Activated CD4-positive, alpha-beta memory T cell treated with anti-CD3 and anti-CD28 coated beads, Interleukin-2, amount 10 ng/mL, durations not matched to agents 7 days and 5 days (primary cell): ENCODE results near the gene UBA1. TPM values are rescaled to one million over a fixed set of nuclear protein-coding genes. Genes with fewer than 3 reads are reported as not detected.

Source experiments
- CTCF ChIA-PET: fragments of 350-600 bp; sonication (Branson Sonifier 250); formaldehyde crosslinking; loops from one replicate; lab custom pipeline; 2021; ENCODE audit warnings: antibody characterized with exemption, inconsistent platforms; lab: Charles Lee
- POLR2A ChIA-PET: fragments of 350-600 bp; sonication (Branson Sonifier 250); formaldehyde crosslinking; loops from one replicate; lab custom pipeline; 2021; ENCODE audit warnings: antibody characterized with exemption; lab: Charles Lee
- DNase-seq: peaks from one replicate; pipeline ENCODE4 v3.0.0-alpha.2; 2020
- H3K27ac Mint-ChIP-seq: one replicate; pipeline ENCODE4 v1.8.0; 2021; ENCODE audit warnings: mild to moderate bottlenecking, mixed read lengths
- H3K27me3 Mint-ChIP-seq: one replicate; pipeline ENCODE4 v1.8.0; 2021; ENCODE audit warnings: mixed read lengths
- H3K36me3 Mint-ChIP-seq: one replicate; pipeline ENCODE4 v1.8.0; 2021; ENCODE audit warnings: low read depth, mixed read lengths
- H3K4me1 Mint-ChIP-seq: one replicate; pipeline ENCODE4 v1.8.0; 2021; ENCODE audit warnings: mixed read lengths
- H3K4me3 Mint-ChIP-seq: one replicate; pipeline ENCODE4 v1.8.0; 2021; ENCODE audit warnings: mild to moderate bottlenecking, mixed read lengths
- H3K9me3 Mint-ChIP-seq: one replicate; pipeline ENCODE4 v1.8.0; 2021; ENCODE audit warnings: mixed read lengths
- total RNA-seq, 2 experiments: library from RNA; stranded (reverse); gene quantifications; one replicate each; pipeline ENCODE4 v1.2.3, GENCODE V29; 2021

Gene UBA1
- total RNA-seq, 2 experiments from 2014 or later: 180 to 187 TPM

DNA sequence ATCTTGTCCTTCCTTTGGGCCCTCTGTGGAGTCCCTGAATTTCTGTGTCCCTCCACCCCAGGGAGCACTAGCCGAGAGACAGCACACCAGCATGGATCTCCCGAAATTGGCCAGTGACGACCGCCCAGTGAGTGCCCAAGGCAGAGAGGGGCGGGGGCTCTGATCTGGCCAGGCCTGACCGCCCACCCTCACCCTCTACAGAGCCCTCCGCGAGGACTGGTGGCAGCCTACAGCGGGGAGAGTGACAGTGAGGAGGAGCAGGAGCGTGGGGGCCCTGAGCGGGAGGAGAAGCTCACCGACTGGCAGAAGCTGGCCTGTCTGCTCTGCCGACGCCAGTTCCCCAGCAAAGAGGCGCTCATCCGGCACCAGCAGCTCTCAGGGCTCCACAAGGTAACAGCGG lies 8.4 kb upstream of the UBA1 start:
- no peaks in the 10 kb centered on the region for H3K9me3 Mint-ChIP-seq
- peaks cover under 1% of the 10 kb centered on the region for H3K4me1 Mint-ChIP-seq
- no peak for DNase-seq
- no peak overlapping the region for H3K27ac Mint-ChIP-seq
- CTCF ChIA-PET: no interaction called here
- no peak overlapping the region for H3K4me3 Mint-ChIP-seq
- POLR2A ChIA-PET: no interaction called here
- H3K36me3 Mint-ChIP-seq: peaks cover 20% of the 10 kb centered on the region
- H3K27me3 Mint-ChIP-seq: no peaks in the 10 kb centered on the region

DNA sequence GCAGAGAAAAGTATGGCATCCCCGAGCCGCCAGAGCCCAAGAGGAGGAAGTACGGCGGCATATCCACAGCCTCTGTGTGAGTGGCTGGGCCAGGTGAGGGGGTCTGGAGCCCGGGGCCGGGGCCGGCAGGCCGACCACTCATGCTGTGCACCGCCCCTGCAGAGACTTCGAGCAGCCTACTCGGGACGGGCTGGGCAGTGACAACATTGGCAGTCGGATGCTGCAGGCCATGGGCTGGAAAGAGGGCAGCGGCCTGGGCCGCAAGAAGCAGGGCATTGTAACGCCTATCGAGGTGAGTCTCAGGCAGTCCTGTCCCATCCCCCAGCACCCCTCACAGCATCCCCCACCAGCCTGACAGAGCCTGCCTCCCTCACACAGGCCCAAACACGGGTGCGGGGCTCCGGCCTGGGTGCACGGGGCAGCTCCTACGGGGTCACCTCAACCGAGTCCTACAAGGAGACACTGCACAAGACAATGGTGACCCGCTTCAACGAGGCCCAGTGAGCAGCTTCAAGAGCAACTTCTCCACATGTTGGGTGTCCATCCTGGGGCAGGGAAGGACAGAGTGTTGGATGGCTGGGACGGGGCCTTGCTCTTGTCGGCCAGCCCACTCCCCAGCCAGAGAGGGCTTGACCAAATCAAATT lies 7.4 kb upstream of the UBA1 start:
- peaks cover 14% of the 10 kb centered on the region for H3K36me3 Mint-ChIP-seq
- no peak overlapping the region for H3K27ac Mint-ChIP-seq
- DNase-seq: no peak
- H3K9me3 Mint-ChIP-seq: no peaks in the 10 kb centered on the region
- ChIA-PET CTCF (no interaction called here), POLR2A (interaction anchor here (0.7 kb wide), 1 partner anchor 32 kb away, joined by 3 read pairs; no protein-coding TSS in a partner anchor)
- peaks cover 6% of the 10 kb centered on the region for H3K4me1 Mint-ChIP-seq
- no peaks in the 10 kb centered on the region for H3K27me3 Mint-ChIP-seq
- H3K4me3 Mint-ChIP-seq: no peak overlapping the region

DNA sequence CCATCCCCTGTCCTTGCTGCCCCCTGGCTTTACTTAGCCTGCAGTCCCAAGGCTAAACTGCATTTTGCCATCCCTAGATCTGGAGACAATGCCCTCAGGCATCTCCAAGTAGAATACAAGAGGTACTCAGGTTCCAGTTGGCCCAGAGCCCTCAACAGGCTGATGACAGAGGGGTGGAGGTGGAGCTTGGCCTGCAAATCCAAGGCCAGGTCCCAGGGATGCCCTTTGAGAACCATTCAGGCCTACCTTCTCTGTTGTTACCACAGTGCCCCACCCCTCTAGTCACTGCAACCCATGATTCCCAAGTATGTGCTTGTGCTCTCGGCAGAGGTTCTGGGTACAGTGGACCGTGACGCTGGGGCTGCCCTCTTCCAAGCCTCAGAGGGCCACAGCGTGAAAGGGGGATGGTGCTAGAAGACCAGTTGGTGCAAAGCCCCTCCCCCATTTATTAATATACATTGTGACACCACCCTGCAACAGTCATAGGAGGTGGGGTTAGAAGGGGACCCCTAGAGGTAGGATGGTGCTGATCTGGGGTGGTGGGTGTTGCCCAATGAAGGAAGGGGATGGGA lies 6.4 kb upstream of the UBA1 start:
- POLR2A ChIA-PET: interaction anchor here (2.3 kb wide), 1 partner anchor 42 kb away, joined by 11 read pairs; the partner anchor contains the start of genes NDUFB11 and RBM10
- CTCF ChIA-PET: no interaction called here
- H3K4me1 Mint-ChIP-seq: peaks cover 7% of the 10 kb centered on the region
- H3K27ac Mint-ChIP-seq: no peak overlapping the region
- no peak overlapping the region for H3K4me3 Mint-ChIP-seq
- DNase-seq: no peak
- H3K36me3 Mint-ChIP-seq: peaks cover 14% of the 10 kb centered on the region
- H3K27me3 Mint-ChIP-seq: no peaks in the 10 kb centered on the region
- H3K9me3 Mint-ChIP-seq: no peaks in the 10 kb centered on the region

DNA sequence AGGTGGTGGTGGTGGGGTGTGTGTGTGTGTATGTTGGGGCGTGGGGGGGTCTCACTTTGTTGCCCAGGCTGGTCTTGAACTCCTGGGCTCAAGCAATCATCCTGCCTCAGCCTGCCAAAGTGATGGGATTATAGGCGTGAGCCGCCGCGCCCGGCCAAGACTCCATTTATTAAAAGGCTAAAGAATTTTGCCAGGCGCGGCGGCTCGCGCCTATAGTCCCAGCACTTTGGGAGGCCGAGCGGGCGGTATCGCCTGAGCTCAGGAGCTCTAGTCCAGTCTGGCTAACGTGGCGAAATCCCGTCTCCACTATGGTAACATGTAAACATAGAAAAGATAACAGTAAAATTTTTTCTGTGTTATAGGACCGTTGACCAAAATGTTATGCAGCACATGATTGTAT lies 3.7 kb upstream of the UBA1 start:
- ChIA-PET POLR2A (interaction anchor here (0.9 to 2.7 kb wide), 9 partner anchors 11 to 334 kb away, joined by 3 to 38 read pairs (median 8); partner anchors contain the start of genes CDK16, NDUFB11, RBM10 and USP11), CTCF (interaction anchor here (0.8 kb wide), 1 partner anchor 28 kb away, joined by 3 read pairs; no protein-coding TSS in a partner anchor)
- Mint-ChIP-seq H3K27ac (no peak overlapping the region), H3K4me1 (peaks cover 25% of the 10 kb centered on the region), H3K36me3 (peaks cover 19% of the 10 kb centered on the region), H3K4me3 (no peak overlapping the region), H3K9me3 (no peaks in the 10 kb centered on the region), H3K27me3 (no peaks in the 10 kb centered on the region)
- no peak for DNase-seq

DNA sequence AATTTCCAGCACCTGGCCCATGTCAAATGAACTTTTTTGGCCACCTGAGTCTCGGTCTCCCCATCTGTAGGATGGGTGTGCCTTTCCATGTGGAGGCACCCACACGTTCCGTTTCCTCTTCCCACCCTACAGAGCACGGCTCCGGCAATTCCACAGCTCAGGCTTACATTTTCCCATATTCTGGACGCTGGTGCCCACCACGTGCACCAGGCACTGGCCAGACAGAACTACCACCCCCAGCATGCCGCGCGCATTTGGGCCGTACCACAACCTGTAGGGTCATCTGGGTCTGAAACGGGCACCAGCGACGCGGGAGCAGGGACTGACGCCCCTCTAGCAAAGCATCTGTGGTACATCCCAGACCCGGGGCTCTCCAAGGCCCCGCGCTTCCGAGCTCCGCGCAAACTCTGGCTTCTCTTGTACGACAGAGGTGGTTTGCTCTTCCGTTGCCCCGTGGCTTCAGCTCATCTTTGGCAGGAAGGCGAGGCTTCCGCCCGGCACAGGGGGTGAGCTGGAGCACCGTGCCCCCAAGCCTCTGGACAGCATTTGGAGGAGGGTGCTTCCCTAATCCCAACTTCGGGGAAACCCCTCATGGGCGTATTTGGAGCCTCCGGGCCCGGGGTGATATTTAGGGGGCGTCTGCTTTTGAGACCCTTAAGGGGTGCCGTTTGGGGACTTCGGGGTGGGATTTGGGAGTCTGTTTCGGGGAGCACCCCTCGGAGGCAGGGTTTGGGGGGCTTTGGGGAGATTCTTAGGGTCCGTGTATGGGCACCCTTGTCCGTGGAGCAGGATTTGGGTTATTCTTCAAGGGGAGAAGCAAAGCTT lies 3.0 kb upstream of the UBA1 start:
- POLR2A ChIA-PET: interaction anchor here (0.8 to 2.7 kb wide), 16 partner anchors 10 to 646 kb away, joined by 3 to 38 read pairs (median 4); partner anchors contain the start of genes CDK16, ELK1, NDUFB11 and RBM10
- peaks cover 31% of the 10 kb centered on the region for H3K4me1 Mint-ChIP-seq

DNA sequence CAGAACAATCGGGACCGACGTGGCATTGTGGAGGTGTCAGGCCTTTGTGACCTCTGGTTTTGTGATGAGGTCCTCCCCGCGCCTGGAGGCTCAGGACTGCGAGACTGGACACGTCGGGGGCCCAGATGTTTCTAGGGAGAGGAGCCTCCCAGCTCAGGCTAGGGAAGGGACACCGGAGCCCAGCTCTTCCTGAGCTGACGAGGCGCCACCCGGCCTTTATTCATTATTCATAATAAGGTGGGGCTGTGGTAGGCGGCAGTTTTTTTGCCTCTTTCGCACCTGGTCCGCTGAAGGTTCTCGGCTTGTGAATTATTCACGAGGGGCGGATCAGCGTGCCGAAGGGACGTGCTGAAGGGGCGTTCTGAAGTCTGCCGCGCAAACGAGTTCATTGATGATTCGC lies 2.3 kb upstream of the UBA1 start:
- peak overlapping the region; percentile 85 for H3K4me3 Mint-ChIP-seq
- CTCF ChIA-PET: interaction anchor here (0.9 to 1.7 kb wide), 7 partner anchors 28 to 332 kb away, joined by 3 to 8 read pairs (median 3); partner anchors contain the start of genes NDUFB11 and RBM10
- POLR2A ChIA-PET: interaction anchor here (0.8 to 2.7 kb wide), 15 partner anchors 14 to 645 kb away, joined by 3 to 38 read pairs (median 5); partner anchors contain the start of genes CDK16, ELK1, NDUFB11 and RBM10
- no peaks in the 10 kb centered on the region for H3K27me3 Mint-ChIP-seq
- peak overlapping the region; percentile 88 for H3K27ac Mint-ChIP-seq
- H3K9me3 Mint-ChIP-seq: no peaks in the 10 kb centered on the region
- H3K4me1 Mint-ChIP-seq: peaks cover 37% of the 10 kb centered on the region
- peaks cover 24% of the 10 kb centered on the region for H3K36me3 Mint-ChIP-seq
- peak; percentile 55 for DNase-seq

More for the DNA sequence above, 3.0 kb upstream of the UBA1 start:
- no peaks in the 10 kb centered on the region for H3K9me3 Mint-ChIP-seq
- no peaks in the 10 kb centered on the region for H3K27me3 Mint-ChIP-seq
- H3K36me3 Mint-ChIP-seq: peaks cover 21% of the 10 kb centered on the region
- peak overlapping the region; percentile 85 for H3K4me3 Mint-ChIP-seq
- DNase-seq: peak; percentile 84
- H3K27ac Mint-ChIP-seq: peak overlapping the region; percentile 88
- CTCF ChIA-PET: interaction anchor here (0.8 to 1.7 kb wide), 8 partner anchors 27 to 333 kb away, joined by 3 to 8 read pairs (median 3); partner anchors contain the start of genes NDUFB11 and RBM10

DNA sequence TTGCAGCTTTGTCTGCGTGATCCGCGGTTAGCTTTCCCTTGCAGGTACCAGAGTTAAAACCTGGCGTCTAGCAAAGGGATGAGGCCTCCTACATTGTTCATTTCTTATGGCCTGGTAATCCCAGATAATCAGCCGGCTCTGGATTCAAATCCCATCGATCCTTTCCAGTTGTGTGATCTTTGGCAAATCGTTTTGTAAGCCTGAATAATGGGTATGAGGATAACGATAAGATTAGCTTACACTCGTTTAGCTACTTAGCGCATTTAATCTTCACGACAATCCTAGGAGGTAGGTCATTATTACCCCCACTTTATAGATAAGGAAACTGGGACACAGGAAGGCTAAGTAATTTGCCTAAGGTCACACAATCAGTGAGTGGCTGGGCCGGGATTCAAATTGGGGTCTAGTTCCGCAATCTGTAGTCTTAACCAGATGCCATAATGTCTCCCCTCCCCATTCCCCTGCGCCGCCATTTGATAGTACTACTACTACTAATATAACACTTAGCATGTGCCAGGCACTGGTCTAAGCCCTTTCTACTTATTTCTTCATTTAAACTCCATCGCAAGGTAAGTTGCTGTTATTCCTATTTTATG lies 1.7 kb upstream of the UBA1 start:
- no peak for DNase-seq
- Mint-ChIP-seq H3K4me1 (peaks cover 43% of the 10 kb centered on the region), H3K4me3 (peak overlapping the region; percentile 85), H3K27me3 (no peaks in the 10 kb centered on the region), H3K36me3 (peaks cover 28% of the 10 kb centered on the region), H3K9me3 (no peaks in the 10 kb centered on the region), H3K27ac (peak overlapping the region; percentile 88)
- ChIA-PET POLR2A (interaction anchor here (1.0 to 2.7 kb wide), 7 partner anchors 25 to 332 kb away, joined by 3 to 38 read pairs (median 10); partner anchors contain the start of genes CDK16, NDUFB11, RBM10 and USP11), CTCF (interaction anchor here (1.2 to 1.7 kb wide), 4 partner anchors 47 to 331 kb away, joined by 3 to 8 read pairs (median 6); partner anchors contain the start of genes NDUFB11 and RBM10)

DNA sequence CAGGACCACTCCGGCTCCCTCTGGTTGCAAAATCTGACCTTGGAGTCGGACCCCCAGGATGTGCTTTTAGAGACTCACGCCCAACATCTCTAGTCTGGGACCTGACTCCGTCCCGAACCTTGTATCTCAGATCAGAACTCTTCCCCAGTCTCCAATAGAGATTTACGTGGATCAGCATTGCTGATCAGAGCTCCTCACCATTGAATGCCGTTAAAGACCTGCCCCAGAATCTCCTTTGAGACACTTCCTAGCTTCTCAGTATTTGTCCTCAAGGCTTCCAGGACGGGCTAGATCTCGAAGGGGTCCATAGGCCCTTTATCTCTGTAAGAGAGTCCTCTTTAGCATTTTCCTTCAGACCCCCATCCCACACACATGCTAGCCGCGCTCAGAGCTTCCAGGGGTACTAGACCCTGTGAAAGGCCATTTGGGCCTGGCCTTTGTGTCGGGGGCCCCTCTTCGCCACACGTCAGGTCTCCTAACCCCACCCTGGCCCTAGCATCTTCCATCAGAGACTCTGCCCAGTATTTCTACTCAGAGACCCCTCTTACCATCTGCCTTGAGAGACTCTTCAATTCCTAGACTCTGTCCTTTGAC lies 662 bp downstream of the UBA1 start:
- CTCF ChIA-PET: interaction anchor here (0.8 to 1.4 kb wide), 4 partner anchors 24 to 329 kb away, joined by 3 to 6 read pairs (median 5); no protein-coding TSS in a partner anchor
- H3K27me3 Mint-ChIP-seq: no peaks in the 10 kb centered on the region
- H3K4me1 Mint-ChIP-seq: peaks cover 50% of the 10 kb centered on the region
- no peak for DNase-seq
- peaks cover 40% of the 10 kb centered on the region for H3K36me3 Mint-ChIP-seq
- peak overlapping the region; percentile 93 for H3K27ac Mint-ChIP-seq
- no peaks in the 10 kb centered on the region for H3K9me3 Mint-ChIP-seq
- POLR2A ChIA-PET: interaction anchor here (0.6 to 3.2 kb wide), 9 partner anchors 22 to 431 kb away, joined by 3 to 16 read pairs (median 3); partner anchors contain the start of genes ARAF, CDK16, NDUFB11 and RBM10
- H3K4me3 Mint-ChIP-seq: peak overlapping the region; percentile 90

DNA sequence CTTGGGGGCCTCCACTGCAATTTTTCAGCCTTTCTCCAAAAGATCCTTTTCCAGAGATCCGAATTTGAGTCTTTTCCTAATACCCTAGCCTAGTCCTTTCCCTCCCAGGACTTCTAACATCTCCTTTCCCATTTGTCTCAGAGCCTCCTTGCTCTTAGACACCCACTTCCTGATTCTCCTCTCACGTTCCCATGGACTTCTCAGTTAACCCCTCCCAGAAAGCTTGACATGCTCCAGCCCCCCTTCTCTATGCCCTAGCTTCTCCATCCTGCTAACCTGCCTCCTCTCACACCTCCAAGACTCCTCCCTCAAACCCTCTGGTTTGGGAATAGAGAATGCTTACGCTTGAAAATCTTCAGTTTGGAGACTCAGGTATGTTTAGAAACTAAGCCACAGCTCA lies 2.5 kb downstream of the UBA1 start:
- Mint-ChIP-seq H3K9me3 (no peaks in the 10 kb centered on the region), H3K4me1 (peaks cover 44% of the 10 kb centered on the region), H3K27me3 (no peaks in the 10 kb centered on the region), H3K27ac (peak overlapping the region; percentile 93), H3K4me3 (peak overlapping the region; percentile 90), H3K36me3 (peaks cover 52% of the 10 kb centered on the region)
- DNase-seq: no peak
- ChIA-PET POLR2A (interaction anchor here (3.2 kb wide), 1 partner anchor 37 kb away, joined by 11 read pairs; the partner anchor contains the start of gene USP11), CTCF (no interaction called here)

DNA sequence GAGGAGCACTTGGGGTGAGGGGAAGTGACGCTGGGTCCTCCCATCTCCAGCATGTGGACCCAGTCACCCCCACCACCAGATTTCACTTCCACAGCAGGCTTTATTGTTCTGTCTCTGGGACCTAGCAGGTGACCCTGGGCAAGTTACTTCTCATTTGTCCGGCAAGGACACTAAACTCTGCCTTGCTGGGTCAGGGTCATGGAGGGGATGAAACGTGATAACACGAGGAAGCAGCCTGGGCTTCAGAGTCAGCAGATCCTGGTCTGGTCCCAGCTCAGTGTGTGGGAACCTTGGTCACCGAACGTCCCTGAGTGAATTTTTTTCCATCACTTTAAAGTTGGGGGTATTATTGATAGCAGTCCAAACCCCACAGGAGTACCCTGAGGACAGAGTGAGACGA lies 3.9 kb downstream of the UBA1 start:
- H3K4me3 Mint-ChIP-seq: no peak overlapping the region
- no peaks in the 10 kb centered on the region for H3K27me3 Mint-ChIP-seq
- ChIA-PET CTCF (no interaction called here), POLR2A (no interaction called here)
- no peak for DNase-seq
- H3K27ac Mint-ChIP-seq: peak overlapping the region; percentile 35
- peaks cover 64% of the 10 kb centered on the region for H3K36me3 Mint-ChIP-seq
- peaks cover 40% of the 10 kb centered on the region for H3K4me1 Mint-ChIP-seq
- no peaks in the 10 kb centered on the region for H3K9me3 Mint-ChIP-seq

DNA sequence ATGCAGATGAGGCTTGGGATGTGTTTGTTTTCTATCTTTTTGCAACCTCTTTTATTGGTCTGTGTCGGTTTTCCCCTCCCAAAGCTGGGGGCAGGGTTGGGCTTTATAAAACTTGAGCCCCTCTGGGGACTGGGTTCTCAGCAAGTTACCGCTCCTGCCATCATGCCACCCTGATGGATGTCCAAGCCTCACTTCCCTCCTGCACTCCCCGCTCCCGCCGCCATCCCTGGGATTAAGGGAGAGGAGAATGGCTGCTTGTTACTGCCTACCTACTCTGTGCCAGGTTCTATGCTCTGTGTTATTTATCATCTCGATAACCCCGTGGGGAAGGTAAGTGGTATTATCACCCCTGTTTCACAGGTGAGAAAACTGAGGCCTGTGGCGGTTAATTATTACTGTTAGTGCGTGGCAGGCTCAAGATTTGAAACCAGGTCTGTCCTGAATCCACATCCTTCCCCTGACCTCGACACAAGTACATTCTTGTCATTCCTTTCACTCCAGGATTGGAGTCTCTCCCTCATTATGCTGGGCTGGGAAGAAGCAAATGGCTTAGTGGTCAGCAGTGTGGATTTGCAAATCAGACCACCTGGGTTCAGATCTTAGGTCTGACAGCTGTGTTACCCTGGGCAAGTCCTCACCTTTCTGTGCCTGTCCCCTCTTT lies 4.5 kb downstream of the UBA1 start:
- Mint-ChIP-seq H3K4me3 (no peak overlapping the region), H3K4me1 (peaks cover 34% of the 10 kb centered on the region), H3K36me3 (peaks cover 71% of the 10 kb centered on the region), H3K9me3 (no peaks in the 10 kb centered on the region), H3K27ac (no peak overlapping the region), H3K27me3 (no peaks in the 10 kb centered on the region)
- CTCF ChIA-PET: no interaction called here
- POLR2A ChIA-PET: no interaction called here
- no peak for DNase-seq
